Mononuclear cell (primary cell): ENCODE results near the gene GPATCH1. TPM values are rescaled to one million over a fixed set of nuclear protein-coding genes. Genes with fewer than 3 reads are reported as not detected.
"Not testable (repeated sequence)": the region's sequence is repeated elsewhere in the genome, so short reads cannot be mapped to it uniquely, and the experiment has no call there.

Experiments
- H3K27me3 ChIP-seq: 2 replicates; pipeline ENCODE4 v1.6.0; 2011; ENCODE audit warnings: low read length, control low read depth; ENCODE audit not compliant: insufficient read depth
- H3K4me1 ChIP-seq: 2 replicates; pipeline ENCODE4 v1.5.1; 2011; ENCODE audit warnings: mild to moderate bottlenecking, low read length, control low read depth; ENCODE audit not compliant: insufficient read depth
- H3K4me3 ChIP-seq: 2 replicates; pipeline ENCODE4 v1.5.1; 2011; ENCODE audit warnings: mild to moderate bottlenecking, low read length, moderate library complexity
- H3K9me3 ChIP-seq: 2 replicates; pipeline ENCODE4 v1.5.1; 2011; ENCODE audit warnings: low read depth, mild to moderate bottlenecking, control low read depth, low read length
- total RNA-seq: library from RNA; depleted of rRNA; stranded (reverse); fragments of >200 nt; gene quantifications from one replicate; pipeline ENCODE4 v1.2.3, GENCODE V29; 2012

The GPATCH1 gene, protein sequence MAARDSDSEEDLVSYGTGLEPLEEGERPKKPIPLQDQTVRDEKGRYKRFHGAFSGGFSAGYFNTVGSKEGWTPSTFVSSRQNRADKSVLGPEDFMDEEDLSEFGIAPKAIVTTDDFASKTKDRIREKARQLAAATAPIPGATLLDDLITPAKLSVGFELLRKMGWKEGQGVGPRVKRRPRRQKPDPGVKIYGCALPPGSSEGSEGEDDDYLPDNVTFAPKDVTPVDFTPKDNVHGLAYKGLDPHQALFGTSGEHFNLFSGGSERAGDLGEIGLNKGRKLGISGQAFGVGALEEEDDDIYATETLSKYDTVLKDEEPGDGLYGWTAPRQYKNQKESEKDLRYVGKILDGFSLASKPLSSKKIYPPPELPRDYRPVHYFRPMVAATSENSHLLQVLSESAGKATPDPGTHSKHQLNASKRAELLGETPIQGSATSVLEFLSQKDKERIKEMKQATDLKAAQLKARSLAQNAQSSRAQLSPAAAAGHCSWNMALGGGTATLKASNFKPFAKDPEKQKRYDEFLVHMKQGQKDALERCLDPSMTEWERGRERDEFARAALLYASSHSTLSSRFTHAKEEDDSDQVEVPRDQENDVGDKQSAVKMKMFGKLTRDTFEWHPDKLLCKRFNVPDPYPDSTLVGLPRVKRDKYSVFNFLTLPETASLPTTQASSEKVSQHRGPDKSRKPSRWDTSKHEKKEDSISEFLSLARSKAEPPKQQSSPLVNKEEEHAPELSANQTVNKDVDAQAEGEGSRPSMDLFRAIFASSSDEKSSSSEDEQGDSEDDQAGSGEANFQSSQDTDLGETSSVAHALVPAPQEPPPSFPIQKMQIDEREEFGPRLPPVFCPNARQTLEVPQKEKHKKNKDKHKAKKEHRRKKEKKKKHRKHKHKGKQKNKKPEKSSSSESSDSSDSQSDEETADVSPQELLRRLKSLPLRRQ
- 5.4 TPM for total RNA-seq

DNA sequence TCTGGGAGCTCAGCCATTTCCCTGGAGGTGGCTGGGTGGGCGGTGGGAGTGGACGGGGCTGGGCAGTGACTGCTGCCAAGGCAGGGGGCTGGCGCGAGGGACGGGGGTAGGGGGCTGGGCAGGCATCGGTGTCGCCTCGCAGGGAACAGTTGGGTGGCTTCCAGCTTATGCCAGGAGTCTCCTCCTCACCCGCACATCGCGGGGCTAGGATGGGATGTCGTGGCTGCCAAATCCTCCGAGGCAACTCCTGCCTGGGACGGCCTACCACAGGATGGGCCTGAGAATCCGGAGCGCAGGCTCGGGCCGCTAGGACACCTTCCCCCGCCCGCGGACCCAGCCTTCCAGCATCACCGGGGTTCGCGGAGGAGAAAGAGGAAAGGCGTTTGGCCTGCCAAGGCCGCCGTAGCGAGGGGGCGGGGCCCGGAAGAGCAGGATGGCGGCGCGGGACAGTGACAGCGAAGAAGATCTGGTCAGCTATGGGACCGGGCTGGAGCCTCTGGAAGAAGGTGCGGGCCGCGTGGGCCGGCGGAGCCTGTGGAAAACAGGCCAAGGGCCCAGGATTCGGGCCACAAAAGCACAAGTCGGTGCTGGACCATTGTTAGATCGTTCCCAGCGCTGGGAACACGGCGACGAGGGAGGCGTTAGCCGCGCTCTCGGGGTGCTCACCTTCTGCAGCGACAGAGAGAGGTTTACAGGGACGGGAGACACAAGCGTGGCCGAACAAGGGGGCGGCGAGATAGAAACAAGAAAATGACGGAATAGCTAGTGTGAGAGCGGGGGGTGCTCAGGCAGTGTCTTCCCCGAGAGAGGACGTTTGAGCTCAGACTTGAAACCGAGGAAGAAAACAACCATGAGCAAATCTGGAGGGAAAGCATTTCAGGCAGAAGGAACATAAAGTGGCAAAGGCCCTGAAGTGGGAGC is at the start of gene GPATCH1:
Gene GPATCH1, plus strand, starts transcription at position 421 of the 921 bp plus-strand sequence. Its CDS starts 13 bp downstream, at position 434.
- H3K4me1 ChIP-seq: peaks cover 21% of the 10 kb centered on the region
- H3K27me3 ChIP-seq: no peaks in the 10 kb centered on the region
- H3K9me3 ChIP-seq: no peaks in the 10 kb centered on the region
- peak within 1 kb of the TSS; percentile 98 for H3K4me3 ChIP-seq

DNA sequence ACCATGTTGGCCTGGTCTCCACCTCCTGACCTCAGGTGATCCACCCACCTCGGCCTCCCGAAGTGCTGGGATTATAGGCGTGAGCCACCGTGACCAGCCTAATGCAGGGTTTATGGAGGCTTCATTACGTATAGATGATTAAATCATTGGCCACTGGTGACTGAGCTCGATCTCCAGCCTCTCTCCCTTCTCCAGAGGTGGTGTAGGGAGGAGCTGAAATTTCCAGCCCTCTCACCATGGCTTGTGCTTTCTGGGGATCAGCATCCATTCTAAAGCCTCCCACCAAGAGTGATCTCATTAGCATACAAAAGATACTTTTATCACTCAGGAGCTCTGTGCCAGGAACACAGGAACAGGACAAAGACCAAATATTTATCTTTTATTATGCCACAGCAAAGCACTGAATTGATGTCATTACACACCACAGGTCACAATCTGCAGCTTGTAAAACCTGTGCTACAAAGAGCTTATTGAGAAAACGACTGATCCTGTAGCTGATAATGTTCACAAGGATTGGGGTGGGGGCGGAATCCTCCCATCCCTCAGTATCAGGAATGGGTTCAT is 48.7 kb upstream of the GPATCH1 start:
- Histone ChIP-seq H3K4me3 (no peak overlapping the region), H3K4me1 (no peaks in the 10 kb centered on the region), H3K27me3 (no peaks in the 10 kb centered on the region), H3K9me3 (no peaks in the 10 kb centered on the region)

DNA sequence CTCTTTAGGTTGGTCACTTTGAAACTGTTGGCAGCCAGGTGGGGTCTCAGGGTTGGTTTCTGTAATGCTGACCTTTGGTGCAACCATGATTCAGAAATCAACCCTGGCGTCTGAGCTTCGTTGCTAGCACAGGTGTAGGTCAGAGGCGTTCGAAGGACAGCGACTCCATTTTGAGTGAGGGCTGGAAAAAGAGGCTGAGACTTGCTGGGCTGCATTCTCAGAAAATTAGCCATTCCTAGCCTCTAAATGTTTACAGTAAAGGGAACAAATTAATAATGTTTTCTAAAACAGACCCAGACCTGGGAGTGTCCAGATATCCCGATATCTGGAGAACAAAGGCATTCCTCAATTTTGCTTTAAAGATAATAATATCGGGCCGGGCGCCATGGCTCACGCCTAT is 45.5 kb upstream of the GPATCH1 start:
- no peaks in the 10 kb centered on the region for H3K9me3 ChIP-seq
- no peaks in the 10 kb centered on the region for H3K27me3 ChIP-seq
- H3K4me3 ChIP-seq: no peak overlapping the region
- H3K4me1 ChIP-seq: no peaks in the 10 kb centered on the region

DNA sequence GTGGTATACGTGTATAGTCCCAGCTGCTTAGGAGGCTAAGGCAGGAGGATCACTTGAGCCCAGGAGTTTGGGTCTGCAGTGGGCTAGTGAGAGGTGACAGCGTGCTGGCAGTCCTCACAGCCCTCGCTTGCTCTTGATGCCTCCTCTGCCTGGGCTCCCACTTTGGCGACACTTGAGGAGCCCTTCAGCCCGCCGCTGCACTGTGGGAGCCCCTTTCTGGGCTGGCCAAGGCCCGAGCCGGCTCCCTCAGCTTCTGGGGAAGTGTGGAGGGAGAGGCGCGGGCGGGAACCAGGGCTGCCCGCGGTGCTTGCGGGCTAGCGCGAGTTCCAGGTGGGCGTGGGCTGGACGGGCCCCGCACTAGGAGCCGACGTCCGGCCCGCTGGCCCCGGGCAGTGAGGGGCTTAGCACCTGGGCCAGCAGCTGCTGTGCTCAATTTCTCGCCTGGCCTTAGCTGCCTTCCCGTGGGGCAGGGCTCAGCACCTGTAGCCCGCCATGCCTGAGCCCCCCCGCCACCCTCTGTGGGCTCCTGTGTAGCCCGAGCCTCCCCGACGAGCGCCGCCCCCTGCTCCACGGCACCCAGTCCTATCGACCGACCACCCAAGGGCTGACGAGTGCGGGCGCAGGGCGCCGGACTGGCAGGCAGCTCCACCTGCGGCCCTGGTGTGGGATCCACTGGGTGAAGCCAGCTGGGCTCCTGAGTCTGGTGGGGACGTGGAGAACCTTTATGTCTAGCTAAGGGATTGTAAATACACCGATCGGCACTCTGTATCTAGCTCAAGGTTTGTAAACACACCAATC is 44.4 kb upstream of the GPATCH1 start:
- H3K4me1 ChIP-seq, H3K27me3 ChIP-seq, H3K4me3 ChIP-seq: not testable (repeated sequence)

DNA sequence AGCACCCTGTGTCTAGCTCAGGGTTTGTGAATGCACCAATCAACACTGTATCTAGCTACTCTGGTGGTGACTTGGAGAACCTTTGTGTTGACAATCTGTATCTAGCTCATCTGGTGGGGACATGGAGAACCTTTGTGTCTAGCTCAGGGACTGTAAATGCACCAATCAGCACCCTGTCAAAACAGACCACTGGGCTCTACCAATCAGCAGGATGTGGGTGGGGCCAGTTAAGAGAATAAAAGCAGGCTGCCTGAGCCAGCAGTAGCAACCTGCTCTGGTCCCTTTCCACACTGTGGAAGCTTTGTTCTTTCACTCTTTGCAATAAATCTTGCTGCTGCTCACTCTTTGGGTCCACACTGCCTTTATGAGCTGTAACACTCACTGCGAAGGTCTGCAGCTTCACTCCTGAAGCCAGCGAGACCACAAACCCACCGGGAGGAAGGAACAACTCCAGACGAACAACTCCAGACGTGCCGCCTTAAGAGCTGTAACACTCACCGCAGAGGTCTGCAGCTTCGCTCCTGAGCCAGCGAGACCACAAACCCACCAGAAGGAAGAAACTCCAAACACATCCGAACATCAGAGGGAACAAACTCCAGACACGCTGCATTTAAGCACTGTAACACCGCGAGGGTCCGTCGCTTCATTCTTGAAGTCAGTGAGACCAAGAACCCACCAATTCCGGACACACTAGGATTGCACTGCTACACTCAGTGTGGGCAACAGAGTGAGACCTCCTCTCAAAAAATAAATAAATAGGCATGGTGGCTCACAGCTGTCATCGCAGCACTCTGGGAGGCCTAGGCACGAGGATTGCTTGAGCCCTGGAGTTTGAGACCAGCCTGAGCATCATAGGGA is 43.6 kb upstream of the GPATCH1 start:
- H3K27me3 ChIP-seq, H3K4me3 ChIP-seq, H3K4me1 ChIP-seq, H3K9me3 ChIP-seq: not testable (repeated sequence)

More for the DNA sequence above, 44.4 kb upstream of the GPATCH1 start:
- H3K9me3 ChIP-seq: not testable (repeated sequence)

DNA sequence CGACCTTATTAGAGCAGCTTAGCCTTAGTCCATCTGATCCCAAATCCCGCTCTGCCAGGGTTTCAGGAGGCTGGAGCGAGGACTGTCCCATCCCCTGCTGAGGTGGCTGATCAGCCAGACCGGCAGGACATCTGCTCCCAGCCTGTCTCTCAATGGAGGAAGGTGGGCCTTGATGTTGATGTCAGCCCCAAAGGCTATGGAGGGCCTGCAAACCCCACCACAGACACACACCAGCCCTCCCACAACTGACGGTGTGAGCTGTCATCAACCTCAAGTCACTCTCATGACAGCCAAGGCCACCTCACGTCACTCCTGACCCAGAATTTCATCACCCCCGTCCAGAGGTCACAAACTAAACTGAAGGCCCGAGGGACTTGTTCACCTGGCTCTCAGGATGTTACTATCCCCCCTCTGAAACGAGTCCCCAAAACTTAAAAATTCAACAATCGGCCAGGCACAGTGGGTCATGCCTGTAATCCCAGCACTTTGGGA is 41.8 kb upstream of the GPATCH1 start:
- Histone ChIP-seq H3K4me1 (no peaks in the 10 kb centered on the region), H3K4me3 (no peak overlapping the region), H3K27me3 (no peaks in the 10 kb centered on the region), H3K9me3 (no peaks in the 10 kb centered on the region)

DNA sequence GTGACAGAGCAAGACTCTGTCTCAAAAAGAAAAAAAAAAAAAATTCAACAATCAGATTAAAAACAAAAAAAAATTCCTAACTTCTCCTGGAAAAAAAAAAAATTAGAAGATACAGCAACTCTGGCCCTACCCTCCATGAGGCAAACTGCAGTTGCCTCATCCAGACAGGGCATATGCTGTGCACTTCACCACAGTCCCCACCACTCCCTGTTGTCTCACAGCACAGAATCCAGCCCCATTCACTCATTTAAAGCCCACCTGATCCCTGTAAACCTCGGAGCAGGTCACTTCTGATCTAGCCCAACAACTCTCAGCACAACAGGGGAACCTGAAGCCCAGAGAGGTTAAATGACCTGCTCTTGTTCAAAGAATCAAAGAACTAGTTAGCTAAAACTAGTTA is 41.2 kb upstream of the GPATCH1 start:
- H3K4me1 ChIP-seq: no peaks in the 10 kb centered on the region
- H3K4me3 ChIP-seq: no peak overlapping the region
- no peaks in the 10 kb centered on the region for H3K27me3 ChIP-seq
- H3K9me3 ChIP-seq: no peaks in the 10 kb centered on the region

DNA sequence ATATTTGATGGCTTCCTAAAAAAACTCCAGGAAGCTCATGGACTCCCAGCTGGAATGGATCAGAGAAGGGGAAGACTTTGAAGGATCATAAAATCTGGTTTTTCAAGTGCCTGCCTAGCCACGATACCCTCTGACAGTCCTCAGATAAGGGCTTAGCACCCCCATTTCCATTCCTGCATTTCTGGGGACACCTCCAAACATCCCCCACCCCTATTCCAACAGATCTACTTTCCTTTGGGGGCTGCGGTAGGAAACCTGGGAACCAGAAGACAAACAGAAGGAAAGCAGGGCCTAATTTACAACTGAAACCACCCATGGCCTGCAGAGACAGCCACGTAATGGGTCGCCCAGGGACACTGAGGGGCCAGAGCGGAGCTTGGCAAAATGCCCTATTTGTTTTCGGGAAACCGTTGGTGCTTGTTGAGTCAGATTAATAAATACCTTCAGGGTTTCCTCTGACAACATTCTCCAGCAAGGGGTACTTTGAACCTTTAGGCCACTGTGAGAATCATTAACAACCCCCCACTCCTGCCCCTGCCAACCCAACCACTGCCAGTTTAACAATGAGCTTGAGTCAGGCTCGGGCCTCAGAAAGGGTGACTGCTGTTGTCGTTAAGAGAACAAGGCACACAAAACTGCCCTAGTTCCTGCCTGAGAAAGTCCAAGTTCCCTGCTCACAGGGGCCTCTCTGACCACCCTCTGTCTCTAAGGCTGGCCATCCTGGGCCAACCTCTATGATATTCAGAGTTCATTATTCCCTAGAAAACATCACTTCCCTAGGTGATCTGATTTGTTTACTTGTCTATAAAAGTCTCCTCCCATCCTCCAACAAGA is 39.8 kb upstream of the GPATCH1 start:
- Histone ChIP-seq H3K4me3 (no peak overlapping the region), H3K9me3 (no peaks in the 10 kb centered on the region)

DNA sequence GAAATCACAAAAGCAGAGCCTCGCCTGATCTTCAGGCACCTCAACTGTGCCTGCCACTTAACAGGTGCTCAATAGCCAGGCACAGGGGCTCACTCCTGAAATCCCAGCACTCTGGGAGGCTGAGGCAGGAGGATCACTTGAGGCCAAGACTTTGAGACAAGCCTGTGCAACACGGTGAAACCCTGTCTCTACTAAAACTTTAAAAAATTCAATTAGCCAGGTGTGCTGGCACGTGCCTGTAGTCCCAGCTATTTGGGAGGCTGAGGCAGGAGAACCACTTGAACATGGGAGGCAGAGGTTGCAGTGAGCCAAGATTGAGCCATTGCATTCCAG is 39.2 kb upstream of the GPATCH1 start:
- H3K27me3 ChIP-seq, H3K4me3 ChIP-seq, H3K4me1 ChIP-seq, H3K9me3 ChIP-seq: not testable (repeated sequence)

More for the DNA sequence above, 39.8 kb upstream of the GPATCH1 start:
- no peaks in the 10 kb centered on the region for H3K4me1 ChIP-seq
- no peaks in the 10 kb centered on the region for H3K27me3 ChIP-seq

DNA sequence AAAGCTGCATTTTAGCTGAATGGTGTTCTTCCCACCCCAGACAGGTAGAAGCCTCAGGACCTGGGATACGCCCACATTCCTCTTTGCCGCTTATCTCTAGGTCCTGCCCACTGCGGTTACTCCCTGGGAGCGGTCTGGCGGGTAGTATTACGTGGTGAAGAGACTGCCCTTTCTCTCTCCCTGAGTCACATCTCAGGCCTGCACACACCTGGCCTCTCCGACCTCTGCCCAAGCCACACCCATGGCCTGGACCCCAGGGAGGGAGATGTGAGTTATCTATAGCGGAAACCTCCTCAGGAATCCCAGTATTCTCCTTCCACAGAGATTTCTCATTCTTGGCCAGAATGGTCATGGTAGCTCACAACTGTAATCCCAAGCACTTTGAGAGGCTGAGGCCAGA is 33.6 kb upstream of the GPATCH1 start:
- Histone ChIP-seq H3K27me3 (no peaks in the 10 kb centered on the region), H3K4me3 (no peak overlapping the region), H3K9me3 (no peaks in the 10 kb centered on the region), H3K4me1 (no peaks in the 10 kb centered on the region)

DNA sequence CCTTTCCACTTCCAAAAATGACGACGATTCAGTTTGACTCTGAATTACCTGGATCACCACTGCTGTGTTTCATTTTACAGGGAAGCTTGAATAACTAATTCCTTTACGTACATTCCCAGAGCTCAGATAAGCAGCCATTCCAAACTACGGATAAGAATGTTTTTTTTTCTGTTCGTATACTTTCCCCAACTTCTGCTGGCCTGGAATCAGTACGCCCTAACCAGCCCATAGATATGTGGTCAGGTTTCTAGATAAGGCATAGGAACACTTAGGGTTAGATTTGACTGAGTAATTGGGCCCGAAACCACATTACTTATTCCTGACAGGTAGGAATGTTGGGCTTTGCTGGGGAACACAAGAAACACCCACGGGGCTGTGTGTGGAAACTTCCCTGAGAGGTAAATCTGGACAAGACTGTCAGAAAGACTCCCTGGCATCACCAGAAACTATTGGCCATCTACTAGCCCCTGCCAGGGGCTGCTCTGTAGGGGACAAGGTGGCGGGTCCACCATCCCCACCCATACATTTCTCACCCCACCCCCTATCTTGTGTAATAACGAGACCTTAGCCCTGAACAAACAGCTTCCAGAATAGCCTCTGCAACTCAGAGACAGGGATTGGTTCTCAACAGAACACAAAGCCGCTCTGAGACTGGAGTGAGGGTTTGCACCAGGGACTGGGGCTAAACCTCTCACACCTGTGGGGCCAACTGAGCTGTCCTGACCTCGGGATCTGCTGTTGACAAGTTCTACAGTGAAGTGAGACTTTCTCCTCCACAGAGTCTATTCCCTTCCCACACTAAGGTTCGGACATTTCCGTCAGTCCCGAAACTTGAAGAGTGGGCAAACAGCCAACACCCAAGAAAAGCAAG is 31.9 kb upstream of the GPATCH1 start:
- no peaks in the 10 kb centered on the region for H3K4me1 ChIP-seq
- H3K9me3 ChIP-seq: no peaks in the 10 kb centered on the region
- H3K27me3 ChIP-seq: no peaks in the 10 kb centered on the region
- no peak overlapping the region for H3K4me3 ChIP-seq

DNA sequence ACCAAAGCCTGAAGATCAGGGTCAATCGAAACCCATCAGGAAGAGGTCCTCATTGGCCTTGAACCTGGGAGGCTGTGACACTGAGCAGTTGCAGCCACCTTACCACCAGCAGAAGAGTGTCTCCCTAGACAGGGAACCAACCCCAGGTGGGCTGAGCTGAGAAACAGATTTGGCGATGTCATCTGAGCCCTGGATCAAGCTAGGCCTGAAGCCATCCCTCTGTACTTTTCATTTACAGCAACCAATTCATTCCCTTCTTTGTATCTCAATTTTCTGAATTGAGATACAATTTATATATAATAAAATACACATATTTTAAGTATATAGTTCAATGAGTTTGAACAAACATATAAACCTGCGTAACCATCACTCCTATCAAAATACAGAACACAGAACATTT is 30.9 kb upstream of the GPATCH1 start:
- Histone ChIP-seq H3K27me3 (no peaks in the 10 kb centered on the region), H3K4me3 (no peak overlapping the region), H3K4me1 (no peaks in the 10 kb centered on the region), H3K9me3 (no peaks in the 10 kb centered on the region)
